ENCODE results near the gene CSF3R.

Gene CSF3R

GRCh38 chr1:36520056-36520455, 37.3 kb upstream of the CSF3R start:
- TF ChIP-seq GATA2 (IDR thresholded peaks at IDR 0.05; ENCODE audit: low read depth, low read length): no peak
- TF ChIP-seq GATA3 (IDR thresholded peaks at IDR 0.05; ENCODE audit: low read depth, low read length): no peak

GRCh38 chr1:36517011-36517771, 34.5 kb upstream of the CSF3R start:
- TF ChIP-seq GATA3 (IDR thresholded peaks at IDR 0.05; ENCODE audit: low read depth, low read length): no peak
- TF ChIP-seq GATA2 (IDR thresholded peaks at IDR 0.05; ENCODE audit: low read depth, low read length): no peak

- no peak for TF ChIP-seq GATA3 (IDR thresholded peaks at IDR 0.05; ENCODE audit: low read depth, low read length)
- TF ChIP-seq GATA2 (IDR thresholded peaks at IDR 0.05; ENCODE audit: low read depth, low read length): no peak
Observed at GRCh38 chr1:36516372-36517010, 33.8 kb upstream of the CSF3R start.

- TF ChIP-seq GATA2 (IDR thresholded peaks at IDR 0.05; ENCODE audit: low read depth, low read length): no peak
- TF ChIP-seq GATA3 (IDR thresholded peaks at IDR 0.05; ENCODE audit: low read depth, low read length): no peak
Observed at GRCh38 chr1:36515315-36516138, 32.8 kb upstream of the CSF3R start.

DNA sequence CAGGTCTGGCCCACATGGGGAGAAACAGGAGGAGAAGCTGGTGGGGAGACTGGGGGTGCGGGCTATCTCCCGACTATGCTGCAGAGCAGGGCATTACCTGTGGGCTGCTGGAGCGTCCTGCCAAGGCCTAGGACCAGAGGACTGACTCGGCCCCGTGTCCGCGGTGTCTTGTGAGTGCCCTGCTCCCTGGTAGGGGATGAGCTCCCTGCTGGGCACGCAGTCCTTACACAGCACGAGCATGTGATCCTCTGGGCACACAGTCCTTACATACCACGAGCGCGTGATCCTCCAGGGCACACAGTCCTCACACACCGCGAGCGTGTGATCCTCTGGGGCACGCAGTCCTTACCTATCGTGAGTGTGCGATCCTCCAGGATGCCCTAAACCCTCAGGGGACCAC, 31.8 kb upstream of the CSF3R start:
- TF ChIP-seq GATA2 (IDR thresholded peaks at IDR 0.05; ENCODE audit: low read depth, low read length) (no peak), GATA3 (IDR thresholded peaks at IDR 0.05; ENCODE audit: low read depth, low read length) (no peak)

GRCh38 chr1:36513676-36514473, 31.2 kb upstream of the CSF3R start:
- TF ChIP-seq GATA3 (IDR thresholded peaks at IDR 0.05; ENCODE audit: low read depth, low read length): no peak
- TF ChIP-seq GATA2 (IDR thresholded peaks at IDR 0.05; ENCODE audit: low read depth, low read length): no peak

- TF ChIP-seq GATA2 (IDR thresholded peaks at IDR 0.05; ENCODE audit: low read depth, low read length): no peak
- no peak for TF ChIP-seq GATA3 (IDR thresholded peaks at IDR 0.05; ENCODE audit: low read depth, low read length)
Observed at GRCh38 chr1:36512842-36513241, 30.1 kb upstream of the CSF3R start.

GRCh38 chr1:36511804-36512798, 29.4 kb upstream of the CSF3R start:
- TF ChIP-seq GATA3 (IDR thresholded peaks at IDR 0.05; ENCODE audit: low read depth, low read length) (no peak), GATA2 (IDR thresholded peaks at IDR 0.05; ENCODE audit: low read depth, low read length) (no peak)

- TF ChIP-seq GATA3 (IDR thresholded peaks at IDR 0.05; ENCODE audit: low read depth, low read length) (no peak), GATA2 (IDR thresholded peaks at IDR 0.05; ENCODE audit: low read depth, low read length) (no peak)
Observed at GRCh38 chr1:36510418-36510817, 27.7 kb upstream of the CSF3R start.

GRCh38 chr1:36508257-36508656, 25.5 kb upstream of the CSF3R start:
- TF ChIP-seq GATA3 (IDR thresholded peaks at IDR 0.05; ENCODE audit: low read depth, low read length): no peak
- no peak for TF ChIP-seq GATA2 (IDR thresholded peaks at IDR 0.05; ENCODE audit: low read depth, low read length)

DNA sequence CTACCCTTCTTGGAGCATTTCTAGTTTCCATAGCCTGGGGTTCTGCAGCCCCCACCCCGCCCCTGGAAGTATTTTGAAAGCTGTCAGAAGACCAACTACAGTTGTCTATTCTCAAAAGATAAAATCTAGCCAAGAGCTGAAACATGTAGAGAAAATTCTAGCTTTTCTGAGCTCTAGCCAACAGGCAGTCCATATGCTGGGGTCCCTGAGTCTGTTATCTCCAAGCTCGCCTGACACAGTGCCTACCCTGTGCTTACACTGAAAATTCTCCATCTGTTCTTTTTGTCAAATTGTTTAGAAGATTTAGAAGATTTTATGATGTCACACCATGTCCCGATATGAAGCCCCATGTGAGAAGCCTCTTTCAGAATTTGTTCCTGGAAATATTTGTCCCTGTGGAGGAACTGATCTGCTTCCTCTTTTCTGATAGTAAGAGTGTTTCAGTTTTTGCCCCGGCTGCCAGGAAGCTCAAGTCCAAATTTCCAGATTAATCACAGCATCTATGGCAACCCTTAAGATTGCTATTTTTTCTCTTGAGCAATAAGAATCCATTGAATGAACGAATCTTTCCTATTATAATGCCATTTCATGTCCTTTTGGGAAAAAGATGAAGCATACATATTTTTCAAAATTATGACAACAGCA, 23.7 kb upstream of the CSF3R start:
- peak; percentile 18; the same call in 1 of the 2 replicates for TF ChIP-seq GATA2 (IDR thresholded peaks at IDR 0.05; ENCODE audit: low read depth, low read length)
- no peak for TF ChIP-seq GATA3 (IDR thresholded peaks at IDR 0.05; ENCODE audit: low read depth, low read length)

DNA sequence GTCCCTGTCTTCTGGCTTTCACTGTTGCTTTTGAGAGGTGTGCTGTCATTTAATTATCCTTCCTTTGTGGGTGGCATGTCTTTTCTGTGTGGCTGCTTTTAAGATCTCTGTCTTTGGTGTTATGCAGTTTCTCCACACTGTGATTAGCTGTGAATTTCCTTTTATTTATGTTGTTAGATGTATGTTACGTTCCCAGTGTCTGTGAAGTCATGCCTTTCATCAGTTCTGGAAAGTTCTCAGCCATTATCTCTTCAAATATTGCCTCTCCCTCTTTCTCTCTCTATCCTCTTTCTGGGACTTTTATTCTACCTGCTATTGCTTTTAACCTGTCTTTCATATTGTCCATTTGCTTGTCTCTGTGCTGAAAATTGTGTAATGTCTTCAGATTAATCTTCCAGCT, 21.0 kb upstream of the CSF3R start:
- no peak for TF ChIP-seq GATA3 (IDR thresholded peaks at IDR 0.05; ENCODE audit: low read depth, low read length)
- TF ChIP-seq GATA2 (IDR thresholded peaks at IDR 0.05; ENCODE audit: low read depth, low read length): no peak

Data from SH-SY5Y (cell line).